Measurements from ENCODE around the gene CHST9. TPM values are rescaled to one million over a fixed set of nuclear protein-coding genes. Genes with fewer than 3 reads are reported as not detected.

CHST9 gene
- total and polyA plus RNA-seq, 2 of the 4 experiments (the other 2 are of a cell fraction): not detected

DNA sequence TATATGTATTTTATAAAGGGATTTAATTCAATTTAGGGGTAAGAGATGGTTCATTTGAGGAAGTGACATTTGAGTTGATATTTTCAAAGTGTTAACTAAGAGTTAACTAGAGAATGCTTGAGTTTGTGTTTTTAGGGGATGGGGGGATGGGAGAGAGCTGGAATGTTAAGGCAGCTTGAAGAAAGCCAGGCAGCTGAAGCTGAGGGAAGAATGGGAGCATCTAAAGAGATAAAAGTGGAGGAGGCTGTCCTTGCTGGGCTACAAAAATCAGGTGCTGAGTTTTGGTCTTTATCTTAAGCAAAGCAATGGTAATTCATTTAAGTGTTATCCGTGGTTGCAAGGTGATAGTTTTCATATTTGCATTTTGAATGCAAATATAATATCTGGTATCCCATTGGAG lies 9.2 kb downstream of the CHST9 start:
- Histone ChIP-seq H3K18ac (ENCODE audit: low read depth, low read length) (no peak overlapping the region), H2AK5ac (ENCODE audit: low read depth, low read length) (no peak overlapping the region), H2BK20ac (ENCODE audit: low read depth, low read length) (no peak overlapping the region), H3K4me2 (ENCODE audit: low read depth, low read length) (no peak overlapping the region), H3K79me1 (ENCODE audit: low read depth in 1 of 2, low read length in 2 of 2) (no peaks in the 10 kb centered on the region), H3K4ac (ENCODE audit: low read depth, low read length) (no peak overlapping the region), H4K5ac (ENCODE audit: low read depth, low read length) (no peak overlapping the region), H3K4me3 (ENCODE audit: insufficient read depth, low read depth, low read length) (no peak overlapping the region), H3K9me3 (ENCODE audit: control insufficient read depth, insufficient read depth, low read length) (no peaks in the 10 kb centered on the region), H3K23ac (ENCODE audit: low read depth, low read length) (no peak overlapping the region), H2BK5ac (ENCODE audit: low read depth, low read length, poor library complexity, severe bottlenecking) (no peak overlapping the region), H3K4me1 (ENCODE audit: control insufficient read depth, insufficient read depth, low read length) (no peaks in the 10 kb centered on the region), H3K36me3 (ENCODE audit: control insufficient read depth, insufficient read depth, low read length) (no peaks in the 10 kb centered on the region), H3K9ac (ENCODE audit: low read depth, low read length) (no peak overlapping the region), H2BK15ac (ENCODE audit: low read depth, low read length) (no peak overlapping the region), H4K91ac (ENCODE audit: insufficient read depth, low read depth, low read length) (no peak overlapping the region), H3K14ac (replicated peaks; ENCODE audit: low read depth, low read length) (no peak overlapping the region), H4K20me1 (ENCODE audit: insufficient read depth, low read length) (no peaks in the 10 kb centered on the region), H3K56ac (ENCODE audit: extremely low read depth, insufficient read depth, low read length) (no peak overlapping the region), H3K27ac (ENCODE audit: insufficient read depth, low read length) (no peak overlapping the region), H3K27me3 (ENCODE audit: control insufficient read depth, insufficient read depth, low read length) (no peaks in the 10 kb centered on the region), H4K8ac (ENCODE audit: low read depth in 2 of 2, low read length in 2 of 2) (no peak overlapping the region), H2AK9ac (replicated peaks; ENCODE audit: low read depth, low read length, poor library complexity) (no peak overlapping the region), H3K9me1 (ENCODE audit: insufficient read depth, low read length) (no peaks in the 10 kb centered on the region), H2AFZ (replicated peaks; ENCODE audit: low read length, poor library complexity) (no peak overlapping the region), H2BK120ac (ENCODE audit: low read depth, low read length) (no peak overlapping the region)
- POLR2A ChIA-PET (ENCODE audit: unreplicated experiment): no interaction called here
- intact Hi-C loops (cut with micrococcal nuclease) (no loop called here), in situ Hi-C loops (cut with MboI; ENCODE audit: low sequenced_read_pairs) (no loop called here), dilution Hi-C loops (cut with HindIII; ENCODE audit: low sequenced_read_pairs, unreplicated experiment) (no loop called here)
- WGBS, 2 experiments (ENCODE audit: extremely low coverage in 2 of 2, insufficient read length in 1 of 2): no CpG with 5 or more reads among the region's 1 CpG
- CTCF ChIA-PET: no interaction called here
- DNase-seq: no peak
- TF ChIP-seq FOS (IDR thresholded peaks at IDR 0.05; ENCODE audit: low read depth, low read length) (no peak), POLR2A (IDR thresholded peaks at IDR 0.05; ENCODE audit: low read depth, low read length) (no peak), MAFK (IDR thresholded peaks at IDR 0.05; ENCODE audit: low read depth, low read length) (no peak), RCOR1 (IDR thresholded peaks at IDR 0.05; ENCODE audit: insufficient replicate concordance, low read length) (no peak), BHLHE40 (IDR thresholded peaks at IDR 0.05; ENCODE audit: low read depth, low read length) (no peak), CEBPB (IDR thresholded peaks at IDR 0.05; ENCODE audit: low read depth, low read length) (no peak), MAZ (IDR thresholded peaks at IDR 0.05; ENCODE audit: borderline replicate concordance, low read depth, low read length) (no peak), MXI1 (IDR thresholded peaks at IDR 0.05; ENCODE audit: borderline replicate concordance, low read depth, low read length) (no peak), RAD21 (IDR thresholded peaks at IDR 0.05; ENCODE audit: low read length) (no peak), SMC3 (IDR thresholded peaks at IDR 0.05; ENCODE audit: low read depth, low read length) (no peak), RFX5 (IDR thresholded peaks at IDR 0.05; ENCODE audit: low read depth, low read length) (no peak), CHD1 (IDR thresholded peaks at IDR 0.05; ENCODE audit: low read depth, low read length) (no peak), NFE2L2 (IDR thresholded peaks at IDR 0.05; ENCODE audit: low read depth, low read length) (no peak)
- TF ChIP-seq, protein P1, sequence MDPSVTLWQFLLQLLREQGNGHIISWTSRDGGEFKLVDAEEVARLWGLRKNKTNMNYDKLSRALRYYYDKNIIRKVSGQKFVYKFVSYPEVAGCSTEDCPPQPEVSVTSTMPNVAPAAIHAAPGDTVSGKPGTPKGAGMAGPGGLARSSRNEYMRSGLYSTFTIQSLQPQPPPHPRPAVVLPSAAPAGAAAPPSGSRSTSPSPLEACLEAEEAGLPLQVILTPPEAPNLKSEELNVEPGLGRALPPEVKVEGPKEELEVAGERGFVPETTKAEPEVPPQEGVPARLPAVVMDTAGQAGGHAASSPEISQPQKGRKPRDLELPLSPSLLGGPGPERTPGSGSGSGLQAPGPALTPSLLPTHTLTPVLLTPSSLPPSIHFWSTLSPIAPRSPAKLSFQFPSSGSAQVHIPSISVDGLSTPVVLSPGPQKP (IDR thresholded peaks at IDR 0.05; ENCODE audit: borderline replicate concordance, low read depth, low read length): no peak
- TF ChIP-seq, protein P2, sequence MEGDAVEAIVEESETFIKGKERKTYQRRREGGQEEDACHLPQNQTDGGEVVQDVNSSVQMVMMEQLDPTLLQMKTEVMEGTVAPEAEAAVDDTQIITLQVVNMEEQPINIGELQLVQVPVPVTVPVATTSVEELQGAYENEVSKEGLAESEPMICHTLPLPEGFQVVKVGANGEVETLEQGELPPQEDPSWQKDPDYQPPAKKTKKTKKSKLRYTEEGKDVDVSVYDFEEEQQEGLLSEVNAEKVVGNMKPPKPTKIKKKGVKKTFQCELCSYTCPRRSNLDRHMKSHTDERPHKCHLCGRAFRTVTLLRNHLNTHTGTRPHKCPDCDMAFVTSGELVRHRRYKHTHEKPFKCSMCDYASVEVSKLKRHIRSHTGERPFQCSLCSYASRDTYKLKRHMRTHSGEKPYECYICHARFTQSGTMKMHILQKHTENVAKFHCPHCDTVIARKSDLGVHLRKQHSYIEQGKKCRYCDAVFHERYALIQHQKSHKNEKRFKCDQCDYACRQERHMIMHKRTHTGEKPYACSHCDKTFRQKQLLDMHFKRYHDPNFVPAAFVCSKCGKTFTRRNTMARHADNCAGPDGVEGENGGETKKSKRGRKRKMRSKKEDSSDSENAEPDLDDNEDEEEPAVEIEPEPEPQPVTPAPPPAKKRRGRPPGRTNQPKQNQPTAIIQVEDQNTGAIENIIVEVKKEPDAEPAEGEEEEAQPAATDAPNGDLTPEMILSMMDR (conservative IDR thresholded peaks at IDR 0.05; ENCODE audit: low read depth, low read length): no peak
- TF ChIP-seq, protein P3, sequence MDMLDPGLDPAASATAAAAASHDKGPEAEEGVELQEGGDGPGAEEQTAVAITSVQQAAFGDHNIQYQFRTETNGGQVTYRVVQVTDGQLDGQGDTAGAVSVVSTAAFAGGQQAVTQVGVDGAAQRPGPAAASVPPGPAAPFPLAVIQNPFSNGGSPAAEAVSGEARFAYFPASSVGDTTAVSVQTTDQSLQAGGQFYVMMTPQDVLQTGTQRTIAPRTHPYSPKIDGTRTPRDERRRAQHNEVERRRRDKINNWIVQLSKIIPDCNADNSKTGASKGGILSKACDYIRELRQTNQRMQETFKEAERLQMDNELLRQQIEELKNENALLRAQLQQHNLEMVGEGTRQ (IDR thresholded peaks at IDR 0.05; ENCODE audit: low read depth, low read length): no peak
- no TSS peak for BruUV-seq (replicated peaks)
- ATAC-seq (ENCODE audit: low read depth): no peak

Data from IMR-90 (cell line).